Measurements from ENCODE around the gene FNDC7.

FNDC7 gene

GRCh38 chr1:108719656-108720435 lies 7.1 kb downstream of the FNDC7 start:
- no peak for TF ChIP-seq CTCF (conservative IDR thresholded peaks at IDR 0.05; ENCODE audit: low read depth)
- H3K27ac ChIP-seq, result no peak overlapping the region
- DNase-seq (ENCODE audit: low spot score), result peak; percentile 88
- ChIA-PET POLR2A (ENCODE audit: low non-redundant PET) (no interaction called here), CTCF (interaction anchor here (0.6 to 1.1 kb wide), 2 partner anchors 11 to 468 kb away, joined by 3 read pairs; no protein-coding TSS in a partner anchor)

- no peak for TF ChIP-seq CTCF (conservative IDR thresholded peaks at IDR 0.05; ENCODE audit: low read depth)
- CTCF ChIA-PET, result interaction anchor here (0.6 kb wide), 1 partner anchor 56 kb away, joined by 3 read pairs; no protein-coding TSS in a partner anchor
- POLR2A ChIA-PET (ENCODE audit: low non-redundant PET), result no interaction called here
- H3K27ac ChIP-seq, result no peak overlapping the region
- DNase-seq (ENCODE audit: low spot score), result no peak
Measured at GRCh38 chr1:108722292-108722691, 9.6 kb downstream of the FNDC7 start.

- no peak for TF ChIP-seq CTCF (conservative IDR thresholded peaks at IDR 0.05; ENCODE audit: low read depth)
- no peak overlapping the region for H3K27ac ChIP-seq
- DNase-seq (ENCODE audit: low spot score), result no peak
- ChIA-PET POLR2A (ENCODE audit: low non-redundant PET) (no interaction called here), CTCF (no interaction called here)
Measured at GRCh38 chr1:108725906-108726305, 13.2 kb downstream of the FNDC7 start.

GRCh38 chr1:108728327-108728923 lies 15.7 kb downstream of the FNDC7 start:
- ChIA-PET POLR2A (ENCODE audit: low non-redundant PET) (no interaction called here), CTCF (interaction anchor here (0.8 kb wide), 1 partner anchor 703 kb away, joined by 4 read pairs; no protein-coding TSS in a partner anchor)
- no peak overlapping the region for H3K27ac ChIP-seq
- DNase-seq (ENCODE audit: low spot score), result no peak
- TF ChIP-seq CTCF (conservative IDR thresholded peaks at IDR 0.05; ENCODE audit: low read depth), result no peak

GRCh38 chr1:108729481-108729880 lies 16.8 kb downstream of the FNDC7 start:
- DNase-seq (ENCODE audit: low spot score), result no peak
- POLR2A ChIA-PET (ENCODE audit: low non-redundant PET), result no interaction called here
- CTCF ChIA-PET, result interaction anchor here (0.6 kb wide), 1 partner anchor 28 kb away, joined by 4 read pairs; no protein-coding TSS in a partner anchor
- no peak for TF ChIP-seq CTCF (conservative IDR thresholded peaks at IDR 0.05; ENCODE audit: low read depth)
- H3K27ac ChIP-seq, result no peak overlapping the region

- CTCF ChIA-PET, result interaction anchor here (0.6 kb wide), 1 partner anchor 9 kb away, joined by 3 read pairs; no protein-coding TSS in a partner anchor
- no peak overlapping the region for H3K27ac ChIP-seq
- TF ChIP-seq CTCF (conservative IDR thresholded peaks at IDR 0.05; ENCODE audit: low read depth), result no peak
- DNase-seq (ENCODE audit: low spot score), result no peak
- POLR2A ChIA-PET (ENCODE audit: low non-redundant PET), result no interaction called here
Measured at GRCh38 chr1:108732398-108732797, 19.7 kb downstream of the FNDC7 start.

Data from RWPE1 (cell line).